Activated T-cell treated with anti-CD3 and anti-CD28 coated beads for 4 hours (primary cell): Measurements from ENCODE around the gene ANKRD28.

Source experiments
- DNase-seq: peaks from one replicate; pipeline ENCODE4 v3.0.0-alpha.2; 2020

Gene ANKRD28

DNA sequence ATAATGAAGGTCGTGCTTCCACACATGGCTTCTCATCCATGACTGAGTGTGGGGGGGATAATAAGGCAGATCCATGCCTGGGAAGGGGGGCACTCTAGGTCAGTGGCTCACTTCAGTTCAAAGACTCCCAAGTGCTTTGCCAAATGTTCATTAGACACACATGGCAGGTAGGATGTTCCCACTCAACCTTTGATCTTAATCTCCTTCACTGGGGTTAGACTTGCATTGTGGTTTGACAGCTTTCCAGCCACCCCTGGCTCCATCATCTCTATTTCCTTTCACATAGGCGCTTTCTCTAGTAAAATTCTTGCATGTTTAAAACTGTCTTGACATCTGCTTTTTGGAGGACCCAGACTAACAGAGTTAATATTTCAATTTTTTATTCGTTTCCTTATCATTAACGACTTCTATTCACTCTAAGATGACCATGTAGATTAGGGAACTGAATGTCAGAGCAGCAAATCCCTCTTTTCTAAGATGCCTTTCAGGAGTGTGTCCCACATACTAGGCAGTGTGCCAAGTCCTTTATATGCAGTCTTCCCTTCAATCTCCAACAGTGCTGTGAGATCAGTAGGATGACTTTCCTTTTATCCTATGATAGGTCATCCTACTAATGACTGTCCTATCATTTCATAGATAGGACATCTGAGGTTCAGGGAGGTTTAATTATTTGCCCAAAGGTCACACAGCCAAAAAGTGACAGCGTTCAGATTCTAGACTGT is 138.4 kb downstream of the ANKRD28 start:
- no peak for DNase-seq

DNA sequence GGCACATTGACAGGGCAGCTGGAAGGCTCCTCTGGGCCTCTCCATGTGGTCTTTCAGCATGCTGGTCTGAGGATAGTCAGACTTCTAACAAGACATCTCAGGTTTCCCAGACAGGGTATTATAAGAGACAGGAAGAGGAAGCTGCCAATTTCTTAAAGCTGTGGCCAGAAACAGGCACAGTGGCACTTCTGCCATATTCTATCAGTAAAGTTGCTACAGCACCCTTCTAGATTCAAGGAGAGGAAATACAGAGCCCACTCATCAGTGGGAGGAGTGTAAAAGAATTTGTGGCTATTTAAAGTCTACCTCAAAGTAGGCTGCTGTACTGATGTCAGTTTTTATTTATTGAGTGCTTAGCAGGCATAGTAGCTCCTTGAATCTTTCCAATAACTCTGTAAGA is 140.8 kb downstream of the ANKRD28 start:
- DNase-seq, result no peak

DNA sequence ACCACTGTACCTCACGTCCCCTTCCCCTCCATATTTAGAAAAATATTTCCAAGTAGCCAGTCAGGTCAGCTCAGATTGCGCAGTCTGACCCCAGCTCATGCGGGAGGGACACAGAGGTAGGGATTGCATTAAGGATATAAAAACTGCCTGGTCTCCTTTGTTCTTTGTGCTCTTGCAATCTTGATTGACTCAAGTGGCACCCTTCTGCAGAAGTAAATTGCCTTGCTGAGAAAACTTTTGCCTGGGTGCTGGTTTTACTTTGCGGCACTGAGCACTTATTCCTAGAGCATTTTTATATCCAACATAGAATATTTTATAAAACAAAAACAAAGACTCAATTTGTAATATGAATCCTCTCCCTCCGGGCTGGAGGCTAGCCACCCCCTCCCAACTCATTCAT is 141.4 kb downstream of the ANKRD28 start:
- no peak for DNase-seq

DNA sequence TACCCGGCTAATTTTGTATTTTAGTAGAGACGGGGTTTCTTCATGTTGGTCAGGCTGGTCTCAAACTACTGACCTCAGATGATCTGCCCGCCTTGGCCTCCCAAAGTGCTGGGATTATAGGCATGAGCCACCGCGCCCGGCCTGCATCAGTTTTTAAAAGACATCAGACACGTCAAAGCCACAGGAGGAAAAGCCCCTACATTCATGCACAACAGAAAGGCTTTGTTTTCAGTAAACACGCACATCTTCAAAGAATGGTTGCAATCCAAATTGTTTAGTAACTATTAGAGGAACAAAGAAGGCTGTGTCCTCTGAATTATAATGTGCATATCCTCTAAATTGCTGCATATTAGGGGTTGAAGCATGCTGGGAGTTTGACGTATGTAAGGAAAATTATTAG is 142.9 kb downstream of the ANKRD28 start:
- DNase-seq, result no peak

DNA sequence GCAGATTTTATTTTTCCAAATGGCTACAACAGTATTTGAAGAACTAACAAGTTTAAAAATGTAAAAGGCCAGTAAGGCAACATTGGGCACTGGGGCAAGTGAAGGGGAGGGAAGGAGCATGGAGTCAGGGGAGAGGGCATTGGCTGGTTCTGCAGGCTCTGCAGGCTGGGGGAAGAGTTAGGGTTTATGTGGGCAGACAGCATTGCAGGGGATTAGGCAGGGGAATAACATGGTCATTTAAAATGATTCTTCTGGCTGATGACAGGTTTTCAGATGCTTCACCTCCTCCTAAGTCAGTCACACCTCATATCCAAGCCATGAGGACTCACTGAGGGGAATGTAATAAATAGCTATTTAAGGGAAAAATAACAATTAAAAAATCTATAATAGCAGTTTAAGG is 143.7 kb downstream of the ANKRD28 start:
- DNase-seq, result no peak

DNA sequence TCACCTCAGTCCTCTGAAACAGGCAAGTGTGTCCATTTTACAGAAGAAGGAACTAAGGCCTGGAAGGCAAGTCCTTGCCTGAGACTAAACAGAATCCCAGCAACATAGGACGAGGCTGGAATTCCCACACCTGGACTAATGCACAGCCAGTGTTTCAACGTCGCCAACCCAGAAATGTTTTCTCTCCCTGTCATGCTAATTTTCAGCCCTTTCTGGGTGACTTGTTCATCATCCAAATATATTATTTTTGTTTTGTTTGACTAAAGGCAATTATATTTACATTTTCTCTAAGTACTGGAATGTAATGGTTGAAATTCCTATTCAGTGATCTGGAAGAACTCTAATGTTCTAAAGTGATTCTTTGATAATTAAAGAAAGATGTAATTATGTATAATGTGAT is 144.5 kb downstream of the ANKRD28 start:
- DNase-seq, result no peak

DNA sequence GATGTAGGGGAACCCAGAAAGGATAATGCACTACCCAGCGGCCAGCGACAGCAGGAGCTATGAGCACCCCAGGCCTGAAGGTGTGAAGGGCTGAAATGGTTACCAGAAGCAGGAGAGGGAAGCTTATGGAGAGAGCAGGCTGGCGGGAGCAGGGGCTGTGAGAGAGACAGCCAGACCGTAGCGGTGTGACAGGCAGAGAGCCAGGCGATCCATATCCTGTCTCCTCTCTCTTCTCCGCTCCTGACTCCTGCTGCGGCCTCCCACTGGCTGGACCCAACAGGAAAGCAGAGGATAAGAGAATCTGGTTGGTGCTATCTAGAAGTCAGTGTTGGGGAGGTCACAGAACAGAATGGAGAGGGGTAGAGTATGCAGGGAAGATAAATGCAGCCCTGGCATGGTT is 146.4 kb downstream of the ANKRD28 start:
- no peak for DNase-seq

DNA sequence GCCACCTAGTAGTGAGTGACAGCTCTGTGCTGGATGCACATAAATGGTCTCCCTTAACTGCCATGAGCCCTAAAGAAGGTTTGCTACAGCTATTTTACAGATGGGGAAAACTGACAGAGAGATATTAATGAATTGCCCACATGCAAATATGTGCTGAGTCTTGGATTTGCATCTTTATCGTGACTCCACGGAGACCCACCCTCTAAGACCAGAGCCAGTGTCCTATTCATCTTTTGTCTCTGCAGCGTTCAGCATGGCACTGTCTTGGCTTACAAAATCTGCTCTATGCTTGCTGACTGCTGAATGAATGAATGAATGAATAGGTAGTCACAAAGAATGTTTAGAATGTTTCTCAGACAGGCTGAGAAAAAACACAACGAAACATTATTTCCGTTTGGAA is 147.9 kb downstream of the ANKRD28 start:
- DNase-seq, result no peak

DNA sequence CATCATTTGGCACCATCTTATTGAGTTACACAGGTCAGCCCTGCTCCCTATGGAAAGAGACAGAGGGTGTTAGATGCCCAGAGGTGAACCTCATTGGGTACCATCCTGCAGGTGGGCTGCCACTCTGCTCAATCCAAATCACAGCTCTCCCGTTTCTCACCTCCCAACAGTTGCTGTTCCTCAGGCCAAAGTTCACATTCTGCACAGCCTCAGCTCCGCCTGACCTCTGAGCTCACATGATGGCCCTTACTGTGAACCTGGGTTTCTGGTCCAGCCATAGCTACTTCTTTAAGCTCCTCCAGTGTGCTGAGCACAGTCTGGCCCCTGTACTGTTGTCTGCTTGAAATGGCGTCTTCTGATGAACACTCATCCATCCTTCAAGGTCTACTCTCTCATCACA is 148.4 kb downstream of the ANKRD28 start:
- DNase-seq, result no peak

DNA sequence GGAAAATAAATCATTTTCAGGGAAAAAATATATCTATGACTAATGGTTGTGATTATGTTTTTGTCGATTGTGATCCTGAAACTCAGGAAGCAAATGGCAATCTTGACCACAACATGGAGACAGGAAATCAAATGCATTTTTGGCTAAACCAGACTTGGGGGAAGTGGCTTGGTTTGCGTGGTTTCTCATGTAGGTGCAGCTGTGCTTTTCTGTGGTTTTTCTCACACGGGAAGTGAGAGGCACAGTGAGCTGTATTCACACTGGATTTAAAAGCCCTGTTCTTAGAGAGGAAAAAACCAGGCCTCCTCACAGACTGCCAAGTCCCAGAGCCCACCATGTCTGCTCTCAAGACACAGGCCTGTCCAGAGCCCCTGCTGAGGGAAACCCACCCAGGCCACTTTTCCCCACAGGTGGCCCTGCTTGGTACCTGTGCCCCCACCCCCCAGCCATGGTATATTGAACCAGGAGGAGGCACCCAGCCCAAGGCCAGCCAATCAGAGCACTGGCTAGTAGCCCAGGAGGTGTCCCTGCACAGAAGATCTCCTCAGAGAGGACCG is 150.1 kb downstream of the ANKRD28 start:
- peak; percentile 32 for DNase-seq

DNA sequence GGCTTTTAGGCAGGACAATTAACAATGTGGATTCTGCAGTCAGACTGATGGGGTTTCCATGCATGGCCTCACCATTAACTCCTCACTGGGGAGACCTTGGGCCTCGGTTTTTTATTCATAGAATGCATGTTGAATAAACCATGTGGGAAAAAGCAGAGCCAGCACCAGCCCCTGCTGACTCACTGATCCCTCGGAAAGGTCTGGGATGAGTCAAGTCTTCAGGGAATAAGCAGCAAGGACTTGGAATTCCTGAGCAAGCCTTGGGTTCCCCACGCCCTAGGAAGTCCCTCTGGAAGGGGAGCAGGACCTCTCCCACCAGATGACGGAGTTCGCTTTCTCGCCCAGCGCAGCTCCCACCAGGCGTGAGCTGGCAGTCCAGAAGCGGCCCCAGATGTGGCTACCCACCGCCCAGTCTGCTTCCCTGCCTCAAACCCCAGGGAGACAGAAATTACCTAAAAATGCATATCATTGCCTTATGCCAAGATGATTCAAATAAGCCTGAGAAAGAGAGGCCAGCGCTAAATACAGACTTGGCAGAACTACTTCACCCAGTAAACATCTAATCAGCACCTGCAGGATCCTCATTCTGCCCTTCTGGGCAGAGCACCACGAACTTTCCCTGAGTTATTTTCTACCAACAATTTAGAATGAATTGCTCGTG is 150.8 kb downstream of the ANKRD28 start:
- no peak for DNase-seq

DNA sequence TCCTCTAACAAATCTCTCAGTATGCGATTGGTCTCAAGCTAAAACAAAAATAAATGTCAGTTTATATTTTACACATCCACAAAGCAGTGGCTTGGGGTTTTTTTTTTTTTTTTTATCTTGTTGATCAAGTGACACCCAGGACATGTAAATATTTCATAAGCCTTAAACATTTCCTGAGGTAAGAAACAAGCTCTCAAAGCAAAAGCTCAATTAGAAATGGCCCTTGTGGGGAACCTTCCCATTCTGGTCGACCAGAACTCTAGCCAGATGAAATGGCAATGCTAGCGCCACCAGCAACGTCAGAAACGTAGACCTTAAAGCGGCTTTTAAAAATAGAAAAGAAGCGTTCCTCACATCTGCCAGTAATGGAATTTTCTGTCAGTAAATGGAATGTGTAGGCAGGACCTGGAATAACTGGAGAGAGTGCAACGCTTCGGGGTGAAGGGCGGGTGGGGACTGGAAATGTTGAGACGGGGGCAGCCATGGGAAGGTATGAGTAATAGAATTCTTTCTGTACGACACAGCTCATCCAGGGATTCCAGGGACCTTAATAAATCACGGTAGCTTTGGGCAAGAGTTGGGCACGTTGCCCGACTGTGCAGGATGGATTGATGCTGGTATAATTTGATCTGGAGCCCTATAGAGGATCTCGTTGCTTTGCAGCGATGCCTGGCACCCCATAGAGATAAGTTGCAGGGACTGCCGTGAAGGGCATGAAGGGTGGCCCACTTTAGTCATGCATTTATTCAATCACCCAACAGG is 151.9 kb downstream of the ANKRD28 start:
- no peak for DNase-seq

DNA sequence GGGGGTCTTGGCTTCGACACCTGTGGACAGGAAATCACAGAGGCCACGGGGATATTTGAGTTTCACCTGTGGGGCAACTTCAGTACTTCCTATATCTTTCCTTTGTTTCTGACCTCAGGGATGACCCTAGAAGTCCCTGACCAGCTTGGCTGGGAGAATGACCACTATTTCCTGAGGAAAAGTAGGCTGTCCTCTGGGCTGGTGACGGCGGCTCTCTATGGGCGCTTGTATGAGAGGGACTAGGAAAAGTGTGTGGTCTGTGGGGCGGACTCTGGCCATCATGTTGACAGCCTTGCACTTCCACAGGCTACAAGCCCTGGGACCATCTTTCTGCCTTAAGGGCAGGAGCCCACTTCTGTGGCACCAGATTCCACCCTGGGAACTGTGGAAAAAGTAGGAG is 152.5 kb downstream of the ANKRD28 start:
- no peak for DNase-seq

DNA sequence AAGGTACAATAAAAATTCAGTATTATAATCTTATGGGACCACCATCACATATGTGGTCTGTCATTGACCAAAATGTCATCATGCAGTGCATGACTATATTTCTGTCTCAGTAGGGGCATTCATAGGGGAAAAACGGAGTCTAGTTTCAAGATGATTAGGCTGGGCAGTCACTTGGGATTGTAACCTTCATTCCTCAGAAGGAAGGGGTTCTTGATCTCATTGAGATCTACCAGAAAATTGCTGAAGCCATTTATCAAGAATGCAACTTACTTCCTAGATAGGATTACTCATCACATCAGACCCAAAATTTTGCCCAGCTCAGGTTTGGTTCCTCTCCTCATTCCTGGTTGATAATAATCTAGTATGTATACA is 158.9 kb downstream of the ANKRD28 start:
- DNase-seq, result no peak

DNA sequence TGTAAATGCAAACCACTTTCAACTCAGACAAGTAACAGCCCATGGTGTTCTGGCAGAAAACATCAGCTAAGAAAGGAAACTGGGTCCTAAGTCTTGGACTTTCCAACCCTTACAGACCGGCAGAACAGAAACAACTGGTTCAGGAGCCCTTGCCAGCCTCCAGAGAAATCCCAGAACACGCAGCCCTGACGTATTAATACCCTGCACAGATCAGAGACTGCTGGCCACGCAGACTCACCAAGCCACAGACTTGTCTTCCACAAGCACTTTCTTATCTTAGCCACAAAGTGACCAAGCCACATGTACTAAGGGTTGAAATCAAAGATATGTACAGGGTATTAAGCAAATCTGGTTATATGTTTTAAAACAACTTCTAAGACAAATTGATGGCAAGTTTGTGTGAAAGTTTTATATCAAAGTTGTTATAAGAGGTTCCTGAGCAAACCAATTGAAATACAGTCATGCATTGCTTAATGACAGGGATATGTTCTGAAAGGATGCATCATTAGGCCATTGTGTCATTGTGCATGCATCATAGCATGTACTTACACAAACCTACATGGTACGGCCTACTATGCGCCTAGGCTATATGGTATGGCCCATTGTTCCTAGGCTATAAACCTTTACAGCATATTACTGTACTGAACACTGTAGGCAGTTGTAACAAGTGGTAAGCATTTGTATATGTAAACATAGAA is 159.4 kb downstream of the ANKRD28 start:
- no peak for DNase-seq

DNA sequence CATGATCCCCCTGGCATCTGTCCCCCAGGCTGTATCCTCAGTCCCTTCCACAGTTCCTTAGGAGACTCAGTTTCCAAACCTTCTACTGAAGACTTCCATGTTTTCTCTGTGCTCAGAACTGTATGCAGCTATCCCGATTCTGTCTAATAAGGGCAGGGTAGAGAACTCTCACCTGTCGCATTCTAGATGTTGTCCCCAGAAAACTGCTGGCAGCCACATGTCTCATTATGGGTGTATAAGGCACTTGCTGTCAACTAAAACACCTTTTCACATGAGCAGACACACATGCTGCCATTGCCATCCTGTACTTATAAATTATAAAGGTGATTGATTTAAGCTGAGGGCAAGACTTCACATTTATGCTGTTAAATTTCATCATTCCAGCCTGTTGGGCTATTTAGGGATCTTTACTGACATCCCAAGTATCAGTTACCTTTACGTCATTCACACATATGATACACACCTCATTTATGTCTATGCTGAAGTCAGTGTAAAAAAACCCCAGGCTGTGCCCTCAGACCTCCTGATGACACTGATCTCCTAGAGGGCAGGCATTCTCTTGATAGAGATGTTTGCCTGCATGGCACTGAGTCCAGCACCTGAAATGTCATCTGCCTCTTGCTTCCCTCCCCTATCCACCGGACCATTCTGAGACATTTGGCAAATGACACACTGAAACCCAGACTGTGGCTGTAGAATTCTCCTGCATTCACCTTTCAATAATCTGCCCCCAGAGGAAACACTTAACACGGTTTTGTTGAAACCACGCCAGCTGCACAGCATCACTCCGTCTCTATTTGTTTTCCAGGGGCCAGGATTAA is 160.4 kb downstream of the ANKRD28 start:
- no peak for DNase-seq

DNA sequence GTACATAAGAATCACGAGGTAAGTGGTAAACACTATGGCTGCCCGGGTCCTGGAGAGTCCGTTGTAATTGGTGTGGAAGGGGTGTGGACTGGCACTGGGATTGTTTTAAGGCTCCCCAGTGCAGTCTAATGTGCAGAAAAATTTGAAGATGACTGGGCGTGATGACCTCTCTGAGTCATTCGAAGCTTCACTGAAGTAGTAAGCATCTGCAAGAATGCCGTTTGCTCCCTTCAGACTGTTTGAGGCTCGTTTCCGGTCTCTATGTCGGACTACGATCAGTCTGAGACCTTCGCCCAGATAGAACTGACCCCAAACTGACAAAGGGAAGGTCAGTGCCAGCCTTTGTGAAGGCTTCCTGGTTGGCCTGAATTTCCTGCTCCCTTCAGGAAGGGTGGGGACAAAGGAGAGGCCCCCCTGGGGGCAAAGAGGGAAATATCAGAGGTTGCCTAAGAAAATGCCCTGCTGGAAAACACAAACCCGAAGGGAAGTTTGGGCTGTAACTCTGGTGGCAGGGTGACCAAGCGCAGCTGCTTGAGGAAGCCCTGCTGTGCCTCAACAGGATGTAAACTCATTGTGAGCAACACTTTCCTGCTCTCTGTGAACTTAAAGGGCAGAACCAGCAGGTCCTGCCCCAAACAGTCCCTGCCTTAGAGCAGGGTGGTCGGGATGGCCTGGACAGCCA is 161.6 kb downstream of the ANKRD28 start:
- DNase-seq, result no peak

DNA sequence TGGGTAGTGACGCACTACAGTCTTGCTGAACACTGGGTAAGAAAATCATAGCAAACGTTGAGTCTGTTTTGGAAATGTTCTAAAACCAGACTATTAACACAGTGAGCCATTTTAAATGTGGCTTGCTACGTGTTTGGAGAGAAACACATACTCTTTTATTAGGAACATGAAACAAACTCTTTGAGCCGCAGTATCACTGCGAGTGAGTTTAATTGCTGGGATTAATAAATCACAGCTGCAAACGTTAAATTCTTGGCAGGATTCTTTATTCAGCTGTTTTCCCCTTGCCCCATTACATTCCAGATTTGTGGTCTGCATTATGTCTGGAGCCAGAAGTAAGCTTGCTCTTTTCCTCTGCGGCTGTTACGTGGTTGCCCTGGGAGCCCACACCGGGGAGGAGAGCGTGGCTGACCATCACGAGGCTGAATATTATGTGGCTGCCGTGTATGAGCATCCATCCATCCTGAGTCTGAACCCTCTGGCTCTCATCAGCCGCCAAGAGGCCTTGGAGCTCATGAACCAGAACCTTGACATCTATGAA is 162.6 kb downstream of the ANKRD28 start:
- DNase-seq, result no peak

DNA sequence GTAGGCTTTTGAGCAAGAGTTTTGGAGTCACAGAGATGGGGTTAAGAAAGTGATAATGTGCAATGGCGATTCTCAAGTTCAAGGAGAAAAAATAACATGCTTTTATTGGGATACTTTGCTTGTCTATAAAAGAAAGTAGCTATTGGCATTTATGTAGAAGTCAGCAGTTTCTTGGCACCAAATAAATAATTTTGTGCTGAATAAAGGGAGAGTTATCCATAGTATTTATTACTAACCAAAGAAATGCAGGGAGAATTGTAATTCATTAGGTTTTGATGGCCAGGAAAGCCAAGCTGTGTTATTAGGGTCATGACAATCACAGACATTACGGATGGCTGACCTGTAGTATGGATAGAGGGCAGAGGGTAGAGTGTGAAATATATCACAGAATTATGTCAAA is 163.1 kb downstream of the ANKRD28 start:
- DNase-seq, result no peak

DNA sequence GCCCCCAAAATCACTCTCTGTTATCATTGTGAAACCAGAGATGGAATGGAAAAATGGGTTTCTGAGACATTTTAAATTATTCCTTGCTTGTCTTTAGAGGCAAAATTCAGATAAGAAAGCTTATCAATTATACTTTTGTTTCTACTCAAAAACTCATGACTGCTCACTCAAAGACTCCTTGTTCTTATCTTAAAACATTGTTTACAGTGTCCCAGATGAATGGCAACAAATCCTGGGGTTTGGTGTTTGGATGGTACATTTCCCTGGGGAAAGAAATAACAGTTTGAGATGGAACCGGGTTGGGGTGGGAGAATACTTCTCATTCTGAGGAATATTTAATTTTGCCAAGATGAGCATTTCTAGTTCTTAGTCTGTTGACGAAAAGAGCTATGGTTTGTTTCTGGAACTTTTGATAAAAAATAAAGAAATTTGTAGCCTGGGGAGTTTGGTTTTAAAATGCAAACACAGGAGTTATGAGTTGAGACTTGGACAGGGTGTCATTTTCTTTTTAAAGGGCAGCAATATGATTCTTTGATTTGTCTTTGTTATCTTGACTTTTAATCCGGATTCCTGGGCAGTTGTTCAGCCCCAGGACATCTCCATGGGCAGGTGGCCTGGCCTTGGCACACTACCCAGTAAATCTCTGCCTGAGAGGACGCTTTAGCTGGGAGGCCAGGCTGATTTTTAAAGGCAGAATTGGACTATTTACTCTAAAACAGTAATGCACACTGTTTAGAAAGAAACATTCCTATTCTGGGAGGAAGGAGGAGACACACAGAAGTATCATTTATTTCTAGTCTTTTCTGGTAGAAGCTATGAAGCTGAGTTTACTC is 163.8 kb downstream of the ANKRD28 start:
- DNase-seq, result no peak

DNA sequence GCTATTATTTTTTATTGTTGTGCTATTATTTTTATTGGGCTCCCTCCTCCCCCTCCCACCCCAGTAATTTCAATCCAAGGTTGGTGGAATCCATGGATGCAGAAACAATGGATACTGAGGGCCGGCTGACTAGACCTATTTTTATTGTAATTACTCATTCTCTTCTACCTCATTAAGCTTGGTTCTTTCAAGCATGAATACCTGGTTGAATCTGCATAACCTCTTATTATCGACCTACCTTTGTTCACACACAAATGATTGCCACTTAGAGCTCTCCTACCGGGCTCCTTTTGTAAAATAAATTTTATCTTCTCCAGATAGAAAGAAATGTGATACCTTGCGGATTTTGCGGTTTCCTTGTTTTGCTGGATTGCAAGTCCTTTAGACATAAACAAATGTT is 164.6 kb downstream of the ANKRD28 start:
- no peak for DNase-seq
